Measurements from ENCODE around the gene TSHZ2. TPM values are rescaled to one million over a fixed set of nuclear protein-coding genes. Genes with fewer than 3 reads are reported as not detected.

TSHZ2 gene
- total RNA-seq, 1 donor from 2014 or later, result 12.6 TPM

GRCh38 chr20:53180928-53181362, 208.8 kb downstream of the TSHZ2 start:
- intact Hi-C loops (cut with DNase I), result no loop called here
- ATAC-seq (no peak), DNase-seq (no peak)
- Histone ChIP-seq H3K4me3 (no peak overlapping the region), H3K27ac (no peak overlapping the region), H3K36me3 (no peaks in the 10 kb centered on the region), H3K27me3 (ENCODE audit: low read depth) (no peaks in the 10 kb centered on the region), H3K4me1 (no peaks in the 10 kb centered on the region), H3K9me3 (no peaks in the 10 kb centered on the region)
- TF ChIP-seq CTCF (IDR thresholded peaks at IDR 0.05), result no peak

- DNase-seq (no peak), ATAC-seq (no peak)
Measured at GRCh38 chr20:53181866-53182376, 209.8 kb downstream of the TSHZ2 start.

GRCh38 chr20:53183181-53183580, 211.0 kb downstream of the TSHZ2 start:
- TF ChIP-seq CTCF (IDR thresholded peaks at IDR 0.05), result no peak
- ATAC-seq (no peak), DNase-seq (no peak)
- intact Hi-C loops (cut with DNase I), result no loop called here
- no peak overlapping the region for H3K4me3 ChIP-seq
- H3K27ac ChIP-seq, result no peak overlapping the region
- H3K36me3 ChIP-seq, result no peaks in the 10 kb centered on the region
- no peaks in the 10 kb centered on the region for H3K9me3 ChIP-seq
- H3K4me1 ChIP-seq, result no peaks in the 10 kb centered on the region
- no peaks in the 10 kb centered on the region for H3K27me3 ChIP-seq (ENCODE audit: low read depth)

More at GRCh38 chr20:53181866-53182376, 209.8 kb downstream of the TSHZ2 start:
- H3K36me3 ChIP-seq, result no peaks in the 10 kb centered on the region
- H3K9me3 ChIP-seq, result no peaks in the 10 kb centered on the region
- H3K4me1 ChIP-seq, result no peaks in the 10 kb centered on the region
- H3K27me3 ChIP-seq (ENCODE audit: low read depth), result no peaks in the 10 kb centered on the region
- intact Hi-C loops (cut with DNase I), result no loop called here
- no peak overlapping the region for H3K27ac ChIP-seq
- TF ChIP-seq CTCF (IDR thresholded peaks at IDR 0.05), result no peak
- no peak overlapping the region for H3K4me3 ChIP-seq

- Histone ChIP-seq H3K4me3 (no peak overlapping the region), H3K36me3 (no peaks in the 10 kb centered on the region), H3K9me3 (no peaks in the 10 kb centered on the region), H3K27me3 (ENCODE audit: low read depth) (peaks cover 5% of the 10 kb centered on the region), H3K27ac (no peak overlapping the region), H3K4me1 (no peaks in the 10 kb centered on the region)
- DNase-seq, result no peak
- intact Hi-C loops (cut with DNase I), result no loop called here
- no peak for ATAC-seq
- TF ChIP-seq CTCF (IDR thresholded peaks at IDR 0.05), result no peak
Measured at GRCh38 chr20:53186635-53187034, 214.5 kb downstream of the TSHZ2 start.

GRCh38 chr20:53187392-53188068, 215.4 kb downstream of the TSHZ2 start:
- Histone ChIP-seq H3K4me1 (no peaks in the 10 kb centered on the region), H3K4me3 (no peak overlapping the region), H3K27me3 (ENCODE audit: low read depth) (peaks cover 5% of the 10 kb centered on the region), H3K36me3 (no peaks in the 10 kb centered on the region), H3K27ac (no peak overlapping the region), H3K9me3 (no peaks in the 10 kb centered on the region)
- ATAC-seq (no peak), DNase-seq (no peak)
- intact Hi-C loops (cut with DNase I), result no loop called here
- TF ChIP-seq CTCF (IDR thresholded peaks at IDR 0.05), result no peak
